HG03196 (cell line): ENCODE results near the gene HEMK1.

Experiments used
- ATAC-seq: cut with Tn5 transposase; IDR thresholded peaks from one replicate; pipeline ENCODE4 v1.9.1; 2021; ENCODE audit not compliant: unreplicated experiment

The HEMK1 gene

GRCh38 chr3:50572801-50573371, 3.6 kb downstream of the HEMK1 start:
- ATAC-seq = no peak

- no peak for ATAC-seq
Measured at GRCh38 chr3:50573566-50574443, 4.5 kb downstream of the HEMK1 start.

- no peak for ATAC-seq
Measured at GRCh38 chr3:50574444-50574831, 5.1 kb downstream of the HEMK1 start.

- ATAC-seq = no peak
Measured at GRCh38 chr3:50575372-50575771, 6.0 kb downstream of the HEMK1 start.

- ATAC-seq = no peak
Measured at GRCh38 chr3:50577348-50577747, 8.0 kb downstream of the HEMK1 start.

GRCh38 chr3:50580683-50581458, 11.5 kb downstream of the HEMK1 start:
- ATAC-seq = no peak

GRCh38 chr3:50581459-50581842, 12.1 kb downstream of the HEMK1 start:
- ATAC-seq = no peak

GRCh38 chr3:50582083-50582482, 12.8 kb downstream of the HEMK1 start:
- ATAC-seq = no peak

GRCh38 chr3:50583897-50584296, 14.6 kb downstream of the HEMK1 start:
- ATAC-seq = no peak

GRCh38 chr3:50584391-50584790, 15.1 kb downstream of the HEMK1 start:
- no peak for ATAC-seq

- no peak for ATAC-seq
Measured at GRCh38 chr3:50585919-50586762, 16.8 kb downstream of the HEMK1 start.

GRCh38 chr3:50586763-50587070, 17.4 kb downstream of the HEMK1 start:
- ATAC-seq = no peak

GRCh38 chr3:50587373-50587772, 18.1 kb downstream of the HEMK1 start:
- no peak for ATAC-seq

- no peak for ATAC-seq
Measured at GRCh38 chr3:50587806-50588758, 18.8 kb downstream of the HEMK1 start.

GRCh38 chr3:50588759-50589433, 19.6 kb downstream of the HEMK1 start:
- no peak for ATAC-seq

- peak; percentile 3 for ATAC-seq
Measured at GRCh38 chr3:50591196-50591741, 21.9 kb downstream of the HEMK1 start.

GRCh38 chr3:50592568-50592967, 23.2 kb downstream of the HEMK1 start:
- ATAC-seq = no peak

GRCh38 chr3:50594253-50594785, 25.0 kb downstream of the HEMK1 start:
- ATAC-seq = no peak
